HepG2 (cell line): ENCODE results near the gene RABL6. TPM values are rescaled to one million over a fixed set of nuclear protein-coding genes. Genes with fewer than 3 reads are reported as not detected.

Experiments
- BRD4 ChIP-seq: sonication (generic); formaldehyde crosslinking; IDR thresholded peaks from 2 replicates; pipeline ENCODE4 v1.4.0; 2020; ENCODE audit warnings: missing genetic modification reagents
- FOSL1 ChIP-seq: sonication (generic); formaldehyde crosslinking; IDR thresholded peaks from 2 replicates; pipeline ENCODE4 v1.9.0; 2021; ENCODE audit warnings: missing genetic modification reagents, borderline replicate concordance
- GABPB1 ChIP-seq: IDR thresholded peaks from 2 replicates; pipeline ENCODE4 v1.6.1; 2016; ENCODE audit warnings: mild to moderate bottlenecking, missing genetic modification reagents, moderate library complexity, missing compliant biosample characterization
- HMG20B ChIP-seq: conservative IDR thresholded peaks from 2 replicates; pipeline ENCODE4 v1.6.1; 2016; ENCODE audit warnings: missing genetic modification reagents, missing compliant biosample characterization
- HOXA9 ChIP-seq: sonication (generic); formaldehyde crosslinking; IDR thresholded peaks from 2 replicates; pipeline ENCODE4 v1.8.1; 2022; ENCODE audit warnings: missing genetic modification reagents, mild to moderate bottlenecking, moderate library complexity, borderline replicate concordance
- KDM6A ChIP-seq: IDR thresholded peaks from 2 replicates; pipeline ENCODE4 v1.6.1; 2016; ENCODE audit warnings: low read depth
- KLF9 ChIP-seq: IDR thresholded peaks from 2 replicates; pipeline ENCODE4 v1.6.1; 2016; ENCODE audit warnings: low read depth
- MTA1 ChIP-seq: sonication (generic); formaldehyde crosslinking; IDR thresholded peaks from 2 replicates; pipeline ENCODE4 v1.4.0; 2020; ENCODE audit warnings: missing genetic modification reagents, mild to moderate bottlenecking, borderline replicate concordance
- NAIF1 ChIP-seq: sonication (generic); formaldehyde crosslinking; IDR thresholded peaks from 2 replicates; pipeline ENCODE4 v1.5.0; 2020; ENCODE audit warnings: mild to moderate bottlenecking, missing genetic modification reagents, borderline replicate concordance
- NCOR1 ChIP-seq: fragments of 200-600 bp; sonication (generic); IDR thresholded peaks from 2 replicates; pipeline ENCODE4 v1.7.0; 2017; ENCODE audit warnings: antibody characterized with exemption, low read length, borderline replicate concordance
- SAFB2 ChIP-seq: sonication (generic); formaldehyde crosslinking; IDR thresholded peaks from 2 replicates; pipeline ENCODE4 v1.5.1; 2020; ENCODE audit warnings: missing genetic modification reagents, low read depth, mild to moderate bottlenecking, borderline replicate concordance
- SOX5 ChIP-seq: IDR thresholded peaks from 2 replicates; pipeline ENCODE4 v1.6.1; 2016; ENCODE audit warnings: borderline replicate concordance
- ZBTB7B ChIP-seq: sonication (generic); formaldehyde crosslinking; IDR thresholded peaks from 2 replicates; pipeline ENCODE4 v1.4.0; 2020; ENCODE audit warnings: missing genetic modification reagents
- ZKSCAN1 ChIP-seq: fragments of 150-350 bp; IDR thresholded peaks from 2 replicates; pipeline ENCODE4 v1.6.1; 2014; ENCODE audit warnings: low read length
- ZNF230 ChIP-seq: sonication (generic); formaldehyde crosslinking; IDR thresholded peaks from 2 replicates; pipeline ENCODE4 v1.4.0; 2020; ENCODE audit warnings: mild to moderate bottlenecking, missing genetic modification reagents
- ZNF383 ChIP-seq: sonication (generic); formaldehyde crosslinking; IDR thresholded peaks from 2 replicates; pipeline ENCODE4 v1.4.0; 2020; ENCODE audit warnings: missing genetic modification reagents, mild to moderate bottlenecking, borderline replicate concordance
- ZNF431 ChIP-seq: sonication (generic); formaldehyde crosslinking; IDR thresholded peaks from 2 replicates; pipeline ENCODE4 v1.9.0; 2022; ENCODE audit warnings: missing genetic modification reagents, low read depth, mild to moderate bottlenecking, borderline replicate concordance
- ZNF558 ChIP-seq: sonication (generic); formaldehyde crosslinking; IDR thresholded peaks from 2 replicates; pipeline ENCODE4 v1.9.0; 2022; ENCODE audit warnings: mild to moderate bottlenecking, missing genetic modification reagents, borderline replicate concordance
- ZNF629 ChIP-seq: sonication (generic); formaldehyde crosslinking; conservative IDR thresholded peaks from 2 replicates; pipeline ENCODE4 v1.5.0; 2020; ENCODE audit warnings: missing genetic modification reagents
- ZNF75D ChIP-seq: sonication (generic); formaldehyde crosslinking; IDR thresholded peaks from 2 replicates; pipeline ENCODE4 v1.8.1; 2023; ENCODE audit warnings: missing genetic modification reagents, mild to moderate bottlenecking, borderline replicate concordance
- polyA plus RNA-seq, 8 experiments: library from polyadenylated mRNA; depleted of rRNA in 3 of 8; stranded (reverse) in 7 of 8; unstranded in 1 of 8; fragments of >200 nt; fragmentation: Illumina TruSeq in 4 of 8; extraction: Trizol in 4 of 8; gene quantifications; 2 replicates each; pipeline versions ENCODE4 v1.2.1 to v1.2.3, GENCODE V29; 2011 to 2016; ENCODE audit warnings: low read depth in 4 of 8, missing spikeins in 1 of 8, mixed read lengths in 1 of 8; ENCODE audit not compliant: insufficient read depth in 1 of 8
- total RNA-seq, 5 experiments: library from RNA; depleted of rRNA; stranded (reverse); fragments of >200 nt; fragmentation: Illumina TruSeq; extraction: Trizol; gene quantifications; 2 replicates each; pipeline ENCODE4 v1.2.3, GENCODE V29; 2016; ENCODE audit warnings: low read depth in 1 of 5
- TF ChIP-seq, protein P1 (sequence below): sonication (generic); formaldehyde crosslinking; IDR thresholded peaks from 2 replicates; pipeline ENCODE4 v1.8.0; 2022; ENCODE audit warnings: mild to moderate bottlenecking, missing genetic modification reagents, moderate library complexity
- TF ChIP-seq, protein P2 (sequence below): IDR thresholded peaks from 2 replicates; pipeline ENCODE4 v1.6.1; 2018; ENCODE audit warnings: missing genetic modification reagents
- TF ChIP-seq, protein P3 (sequence below): sonication (generic); formaldehyde crosslinking; IDR thresholded peaks from 2 replicates; pipeline ENCODE4 v1.5.1; 2020; ENCODE audit warnings: missing genetic modification reagents, mild to moderate bottlenecking, borderline replicate concordance
- TF ChIP-seq, protein P4 (sequence below): sonication (generic); formaldehyde crosslinking; IDR thresholded peaks from 2 replicates; pipeline ENCODE4 v1.5.0; 2020; ENCODE audit warnings: mild to moderate bottlenecking, missing genetic modification reagents

The RABL6 gene
- total and polyA plus RNA-seq, 2 of the 13 experiments (the other 11 are each of a cell fraction or from before 2014, with no cell fraction given): 81.5 to 125 TPM

DNA sequence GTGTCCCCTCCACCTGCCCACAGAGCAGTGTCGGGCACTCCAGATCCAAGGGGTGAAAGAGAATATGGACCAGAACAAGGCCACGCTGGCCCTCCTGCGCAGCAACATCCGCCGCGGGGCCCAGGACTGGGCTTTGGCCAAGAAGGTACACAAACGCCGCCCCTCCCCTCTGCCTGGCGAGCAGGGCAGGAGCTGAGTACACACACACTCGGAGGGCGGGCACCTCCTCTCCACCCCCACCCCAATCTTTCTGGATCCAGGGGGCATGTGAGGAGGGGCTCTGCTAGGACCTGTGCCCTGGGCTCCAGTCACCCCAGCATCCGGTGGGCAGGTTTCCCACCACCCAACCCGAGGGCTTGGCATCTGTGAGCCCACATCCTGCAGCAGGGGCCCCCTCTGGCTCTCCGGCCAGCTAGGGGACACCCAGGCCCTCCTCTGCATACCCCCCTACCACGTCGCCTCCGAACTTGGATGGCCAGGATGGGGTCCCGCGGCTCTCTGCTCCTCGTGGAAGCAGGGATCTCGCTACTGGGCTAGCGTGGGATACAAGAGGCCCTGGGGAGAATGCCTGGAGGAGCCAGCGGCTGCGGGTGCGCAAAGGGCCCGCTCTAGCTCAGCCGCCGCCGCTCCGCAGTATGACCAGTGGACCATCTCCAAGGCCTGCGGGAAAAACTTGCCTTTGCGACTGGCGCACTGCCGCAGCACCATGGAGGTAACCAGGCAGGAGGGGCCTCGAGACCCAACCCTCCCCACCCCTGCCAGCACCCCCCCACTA is 8.5 kb upstream of the RABL6 start (continued):
- TF ChIP-seq, protein P1, sequence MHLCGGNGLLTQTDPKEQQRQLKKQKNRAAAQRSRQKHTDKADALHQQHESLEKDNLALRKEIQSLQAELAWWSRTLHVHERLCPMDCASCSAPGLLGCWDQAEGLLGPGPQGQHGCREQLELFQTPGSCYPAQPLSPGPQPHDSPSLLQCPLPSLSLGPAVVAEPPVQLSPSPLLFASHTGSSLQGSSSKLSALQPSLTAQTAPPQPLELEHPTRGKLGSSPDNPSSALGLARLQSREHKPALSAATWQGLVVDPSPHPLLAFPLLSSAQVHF (CRISPR knock-in tag): peak; percentile 67; the same call in 1 of the 2 replicates
- TF ChIP-seq, protein P2, sequence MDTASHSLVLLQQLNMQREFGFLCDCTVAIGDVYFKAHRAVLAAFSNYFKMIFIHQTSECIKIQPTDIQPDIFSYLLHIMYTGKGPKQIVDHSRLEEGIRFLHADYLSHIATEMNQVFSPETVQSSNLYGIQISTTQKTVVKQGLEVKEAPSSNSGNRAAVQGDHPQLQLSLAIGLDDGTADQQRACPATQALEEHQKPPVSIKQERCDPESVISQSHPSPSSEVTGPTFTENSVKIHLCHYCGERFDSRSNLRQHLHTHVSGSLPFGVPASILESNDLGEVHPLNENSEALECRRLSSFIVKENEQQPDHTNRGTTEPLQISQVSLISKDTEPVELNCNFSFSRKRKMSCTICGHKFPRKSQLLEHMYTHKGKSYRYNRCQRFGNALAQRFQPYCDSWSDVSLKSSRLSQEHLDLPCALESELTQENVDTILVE (CRISPR knock-in tag): no peak; the same call in 1 of the 2 replicates
- TF ChIP-seq KLF9: peak; percentile 19; the same call in 1 of the 2 replicates
- peak; percentile 84 for TF ChIP-seq GABPB1 (CRISPR knock-in tag)
- TF ChIP-seq, protein P3, sequence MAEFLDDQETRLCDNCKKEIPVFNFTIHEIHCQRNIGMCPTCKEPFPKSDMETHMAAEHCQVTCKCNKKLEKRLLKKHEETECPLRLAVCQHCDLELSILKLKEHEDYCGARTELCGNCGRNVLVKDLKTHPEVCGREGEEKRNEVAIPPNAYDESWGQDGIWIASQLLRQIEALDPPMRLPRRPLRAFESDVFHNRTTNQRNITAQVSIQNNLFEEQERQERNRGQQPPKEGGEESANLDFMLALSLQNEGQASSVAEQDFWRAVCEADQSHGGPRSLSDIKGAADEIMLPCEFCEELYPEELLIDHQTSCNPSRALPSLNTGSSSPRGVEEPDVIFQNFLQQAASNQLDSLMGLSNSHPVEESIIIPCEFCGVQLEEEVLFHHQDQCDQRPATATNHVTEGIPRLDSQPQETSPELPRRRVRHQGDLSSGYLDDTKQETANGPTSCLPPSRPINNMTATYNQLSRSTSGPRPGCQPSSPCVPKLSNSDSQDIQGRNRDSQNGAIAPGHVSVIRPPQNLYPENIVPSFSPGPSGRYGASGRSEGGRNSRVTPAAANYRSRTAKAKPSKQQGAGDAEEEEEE (CRISPR knock-in tag): no peak
- TF ChIP-seq HMG20B (CRISPR knock-in tag): no peak
- TF ChIP-seq FOSL1 (CRISPR knock-in tag): no peak
- no peak for TF ChIP-seq ZNF383 (CRISPR knock-in tag)
- TF ChIP-seq NCOR1: no peak
- 0 out of 2 replicates have a peak, but pooled peaks have one; percentile 21 for TF ChIP-seq ZNF230 (CRISPR knock-in tag)
- no peak; the same call in 1 of the 2 replicates for TF ChIP-seq ZNF558 (CRISPR knock-in tag)
- TF ChIP-seq, protein P4, sequence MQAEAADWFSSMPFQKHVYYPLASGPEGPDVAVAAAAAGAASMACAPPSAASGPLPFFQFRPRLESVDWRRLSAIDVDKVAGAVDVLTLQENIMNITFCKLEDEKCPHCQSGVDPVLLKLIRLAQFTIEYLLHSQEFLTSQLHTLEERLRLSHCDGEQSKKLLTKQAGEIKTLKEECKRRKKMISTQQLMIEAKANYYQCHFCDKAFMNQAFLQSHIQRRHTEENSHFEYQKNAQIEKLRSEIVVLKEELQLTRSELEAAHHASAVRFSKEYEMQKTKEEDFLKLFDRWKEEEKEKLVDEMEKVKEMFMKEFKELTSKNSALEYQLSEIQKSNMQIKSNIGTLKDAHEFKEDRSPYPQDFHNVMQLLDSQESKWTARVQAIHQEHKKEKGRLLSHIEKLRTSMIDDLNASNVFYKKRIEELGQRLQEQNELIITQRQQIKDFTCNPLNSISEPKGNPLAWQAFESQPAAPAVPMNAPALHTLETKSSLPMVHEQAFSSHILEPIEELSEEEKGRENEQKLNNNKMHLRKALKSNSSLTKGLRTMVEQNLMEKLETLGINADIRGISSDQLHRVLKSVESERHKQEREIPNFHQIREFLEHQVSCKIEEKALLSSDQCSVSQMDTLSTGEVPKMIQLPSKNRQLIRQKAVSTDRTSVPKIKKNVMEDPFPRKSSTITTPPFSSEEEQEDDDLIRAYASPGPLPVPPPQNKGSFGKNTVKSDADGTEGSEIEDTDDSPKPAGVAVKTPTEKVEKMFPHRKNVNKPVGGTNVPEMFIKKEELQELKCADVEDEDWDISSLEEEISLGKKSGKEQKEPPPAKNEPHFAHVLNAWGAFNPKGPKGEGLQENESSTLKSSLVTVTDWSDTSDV (CRISPR knock-in tag): peak; percentile 59
- TF ChIP-seq KDM6A: 0 out of 2 replicates have a peak, but pooled peaks have one; percentile 28
- TF ChIP-seq ZNF629 (CRISPR knock-in tag): peak; percentile 58; the same call in 1 of the 2 replicates
- peak; percentile 87; the same call in 1 of the 2 replicates for TF ChIP-seq MTA1 (CRISPR knock-in tag)
- peak; percentile 78 for TF ChIP-seq BRD4 (CRISPR knock-in tag)
- no peak for TF ChIP-seq HOXA9 (CRISPR knock-in tag)
- no peak for TF ChIP-seq ZNF75D (CRISPR knock-in tag)
- TF ChIP-seq NAIF1 (CRISPR knock-in tag): no peak
- peak; percentile 68; the same call in 1 of the 2 replicates for TF ChIP-seq SOX5 (CRISPR knock-in tag)
- TF ChIP-seq ZBTB7B (CRISPR knock-in tag): peak; percentile 86
- peak; percentile 48; the same call in 1 of the 2 replicates for TF ChIP-seq ZNF431
- TF ChIP-seq ZKSCAN1: no peak
- TF ChIP-seq SAFB2 (CRISPR knock-in tag): peak; percentile 31; the same call in 1 of the 2 replicates
